GM13976 (cell line): Measurements from ENCODE around the gene PGS1.
"Not testable (repeated sequence)": the region's sequence is repeated elsewhere in the genome, so short reads cannot be mapped to it uniquely, and the experiment has no call there.

Experiments used
- DNase-seq: peaks from one replicate; pipeline ENCODE4 v3.0.0; 2012; ENCODE audit warnings: low spot score
- in situ Hi-C: fragments of 300-500 bp; cut with MboI; formaldehyde crosslinking; loops from one replicate; pipeline ENCODE4 v1.12.0; 2022; ENCODE audit warnings: low sequenced_read_pairs, mixed read lengths, inconsistent platforms; ENCODE audit not compliant: unreplicated experiment
- TF ChIP-seq, protein P1 (sequence below): IDR thresholded peaks from 2 replicates; pipeline ENCODE4 v1.5.1; 2012; ENCODE audit warnings: borderline replicate concordance, mild to moderate bottlenecking; ENCODE audit not compliant: insufficient read depth; ENCODE audit errors: extremely low read depth, missing control alignments, control extremely low read depth

The PGS1 gene

DNA sequence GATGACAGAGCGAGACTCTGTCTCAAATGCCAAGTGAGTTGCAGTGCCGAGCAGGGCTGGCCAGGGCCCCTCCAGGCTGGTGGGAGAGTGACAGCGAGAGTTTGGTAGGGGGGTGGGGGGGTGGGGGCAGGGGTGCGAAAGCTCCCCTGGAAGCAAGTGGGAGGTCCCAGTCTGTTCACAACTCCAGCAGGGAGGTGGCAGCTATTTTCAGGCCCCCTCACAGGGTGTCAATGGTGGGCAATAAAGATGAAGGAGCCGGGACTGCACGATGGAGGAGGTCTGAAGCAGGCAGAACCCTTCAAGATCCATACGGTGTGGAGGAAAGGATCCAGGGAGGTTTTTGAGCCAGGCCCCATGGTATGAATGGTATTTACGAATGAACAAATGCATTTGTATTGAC lies 83.7 kb downstream of the PGS1 start:
- no peak for DNase-seq
- in situ Hi-C loops = no loop called here
- TF ChIP-seq, protein P1, sequence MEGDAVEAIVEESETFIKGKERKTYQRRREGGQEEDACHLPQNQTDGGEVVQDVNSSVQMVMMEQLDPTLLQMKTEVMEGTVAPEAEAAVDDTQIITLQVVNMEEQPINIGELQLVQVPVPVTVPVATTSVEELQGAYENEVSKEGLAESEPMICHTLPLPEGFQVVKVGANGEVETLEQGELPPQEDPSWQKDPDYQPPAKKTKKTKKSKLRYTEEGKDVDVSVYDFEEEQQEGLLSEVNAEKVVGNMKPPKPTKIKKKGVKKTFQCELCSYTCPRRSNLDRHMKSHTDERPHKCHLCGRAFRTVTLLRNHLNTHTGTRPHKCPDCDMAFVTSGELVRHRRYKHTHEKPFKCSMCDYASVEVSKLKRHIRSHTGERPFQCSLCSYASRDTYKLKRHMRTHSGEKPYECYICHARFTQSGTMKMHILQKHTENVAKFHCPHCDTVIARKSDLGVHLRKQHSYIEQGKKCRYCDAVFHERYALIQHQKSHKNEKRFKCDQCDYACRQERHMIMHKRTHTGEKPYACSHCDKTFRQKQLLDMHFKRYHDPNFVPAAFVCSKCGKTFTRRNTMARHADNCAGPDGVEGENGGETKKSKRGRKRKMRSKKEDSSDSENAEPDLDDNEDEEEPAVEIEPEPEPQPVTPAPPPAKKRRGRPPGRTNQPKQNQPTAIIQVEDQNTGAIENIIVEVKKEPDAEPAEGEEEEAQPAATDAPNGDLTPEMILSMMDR = no peak

DNA sequence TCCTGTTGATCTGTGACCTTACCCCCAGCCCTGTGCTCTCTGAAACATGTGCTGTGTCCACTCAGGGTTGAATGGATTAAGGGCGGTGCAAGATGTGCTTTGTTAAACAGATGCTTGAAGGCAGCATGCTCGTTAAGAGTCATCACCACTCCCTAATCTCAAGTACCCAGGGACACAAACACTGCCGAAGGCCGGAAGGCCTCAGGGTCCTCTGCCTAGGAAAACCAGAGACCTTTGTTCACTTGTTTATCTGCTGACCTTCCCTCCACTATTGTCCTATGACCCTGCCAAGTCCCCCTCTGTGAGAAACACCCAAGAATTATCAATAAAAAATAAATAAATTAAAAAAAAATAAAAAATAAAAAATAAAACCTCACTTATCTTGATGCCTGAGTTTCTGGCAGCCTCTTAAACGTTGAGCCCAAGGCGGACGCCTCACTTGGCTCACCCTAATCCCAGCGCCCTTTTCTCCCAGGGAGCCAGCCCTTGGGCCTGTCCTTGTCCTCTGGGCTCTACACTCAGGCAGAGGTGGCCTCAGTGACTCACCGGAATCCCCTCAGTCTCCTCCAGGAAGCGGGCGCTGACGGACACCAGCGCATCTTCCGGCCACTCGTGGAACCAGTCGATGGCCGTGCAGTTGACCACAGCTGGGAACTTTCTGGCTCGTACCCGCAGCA lies 87.8 kb downstream of the PGS1 start:
- in situ Hi-C loops, DNase-seq: not testable (repeated sequence)

DNA sequence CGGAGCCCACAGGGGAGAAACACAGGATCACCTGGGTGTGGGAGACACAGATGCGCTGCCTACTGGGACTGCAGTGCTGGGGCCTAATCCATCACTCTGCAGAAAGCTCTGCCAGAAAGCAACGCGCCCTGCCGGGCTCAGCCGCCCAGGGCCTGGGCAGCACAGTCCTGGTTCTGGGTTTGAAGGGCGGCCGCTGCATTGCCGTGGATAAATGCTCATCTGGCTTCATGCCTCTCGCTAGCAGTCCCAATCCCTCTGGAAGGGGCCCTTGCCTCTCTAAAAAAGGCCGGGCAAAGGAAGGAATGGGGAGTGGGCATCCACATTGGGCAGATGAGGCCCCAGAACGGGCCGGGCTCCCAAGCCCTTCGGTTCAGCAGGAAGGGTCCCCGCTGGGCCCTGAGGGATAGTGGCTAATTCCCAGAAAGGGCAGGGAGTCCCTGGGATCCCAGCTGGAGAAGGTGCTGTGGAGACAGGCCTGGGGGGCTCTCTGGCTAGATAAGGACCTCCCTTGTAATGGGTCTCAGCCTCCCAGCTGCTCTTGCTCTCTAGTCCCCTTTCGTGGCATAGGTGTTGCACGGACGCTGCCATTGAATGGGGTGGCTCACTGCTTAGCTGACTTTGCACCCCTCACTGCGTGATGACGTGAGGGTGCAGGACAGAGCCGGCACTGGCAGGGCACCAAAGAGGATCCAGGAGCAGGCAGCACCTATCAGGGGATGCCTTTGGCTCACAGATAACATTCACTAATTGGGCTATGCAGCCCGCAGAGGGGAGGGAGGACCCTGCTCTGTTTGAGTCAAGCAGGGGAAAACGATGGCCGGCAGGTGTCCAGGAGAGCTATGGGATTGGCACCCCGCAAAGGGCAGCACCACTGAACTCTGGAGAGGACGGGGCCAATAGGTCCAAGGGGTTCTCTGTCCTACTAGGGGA lies 88.6 kb downstream of the PGS1 start:
- TF ChIP-seq, protein P1 = no peak
- no peak for DNase-seq
- in situ Hi-C loops = no loop called here

DNA sequence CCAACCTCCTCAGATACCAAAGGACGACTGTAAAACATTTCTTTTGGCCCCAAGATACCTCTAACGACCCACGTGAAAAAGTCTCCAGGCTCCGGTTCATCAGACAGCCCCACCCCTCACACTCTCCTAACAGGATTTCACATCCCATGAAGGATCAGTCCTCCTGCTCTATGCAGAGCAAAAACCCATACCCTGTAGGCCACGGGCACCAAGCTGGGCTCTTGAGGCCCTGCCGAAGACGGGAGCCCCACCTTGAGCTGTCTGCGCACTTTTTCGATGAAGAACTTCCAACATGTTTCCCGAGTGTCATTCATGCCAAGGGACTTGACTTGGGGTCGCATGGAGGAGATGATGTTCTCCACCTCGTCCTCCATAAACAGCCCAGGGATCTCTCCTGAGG lies 89.9 kb downstream of the PGS1 start:
- in situ Hi-C loops = no loop called here
- TF ChIP-seq, protein P1 = no peak
- no peak for DNase-seq

DNA sequence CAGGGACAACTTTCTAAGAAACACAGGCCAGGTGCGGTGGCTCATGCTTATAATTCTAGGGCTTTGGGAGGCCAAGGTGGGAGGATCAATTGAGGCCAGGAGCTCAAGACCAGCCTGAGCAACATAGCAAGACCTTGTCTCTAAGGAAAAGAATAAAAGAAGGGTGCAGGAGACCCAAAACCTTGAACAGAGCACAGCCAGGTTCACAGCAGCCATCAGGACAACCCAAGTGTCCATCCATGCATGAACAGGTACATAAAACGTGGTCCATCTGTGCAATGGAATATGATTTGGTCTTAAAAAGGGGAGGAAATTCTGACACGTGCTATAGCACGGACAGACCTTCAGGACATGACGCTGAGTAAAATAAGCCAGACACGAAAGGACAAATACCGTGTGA lies 91.0 kb downstream of the PGS1 start:
- no peak for DNase-seq
- TF ChIP-seq, protein P1 = no peak
- in situ Hi-C loops = no loop called here

DNA sequence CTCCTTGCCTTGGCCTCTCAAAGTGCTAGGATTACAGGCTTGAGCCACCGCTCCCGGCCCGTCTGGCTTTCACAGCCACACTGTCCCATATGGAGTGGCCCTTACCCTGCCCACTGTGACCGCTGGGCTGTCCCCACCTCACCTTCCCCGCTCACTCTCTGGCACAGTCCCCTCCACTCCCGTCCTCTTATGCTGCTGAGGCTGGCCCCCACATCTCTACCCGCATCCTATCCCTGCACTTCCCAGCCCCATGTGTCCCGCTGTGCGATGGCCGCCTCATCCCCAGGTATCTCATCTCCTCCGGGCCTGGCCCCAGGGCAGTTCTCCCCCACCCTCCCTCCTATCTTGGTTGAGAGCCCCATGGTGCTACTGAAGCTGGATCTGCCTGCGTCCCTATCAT lies 93.2 kb downstream of the PGS1 start:
- in situ Hi-C loops = no loop called here
- TF ChIP-seq, protein P1 = no peak
- no peak for DNase-seq
